B cell (primary cell): Measurements from ENCODE around the gene DPH7. TPM values are rescaled to one million over a fixed set of nuclear protein-coding genes. Genes with fewer than 3 reads are reported as not detected.

ENCODE experiments used
- ATAC-seq: fragments of 200-7000 bp; cut with Tn5 transposase; one replicate; pipeline ENCODE4 v1.10.0; 2021; ENCODE audit warnings: low read depth, mild to moderate bottlenecking, moderate number of reproducible peaks, moderate library complexity
- CTCF ChIA-PET: fragments of 350-600 bp; sonication (Branson Sonifier 250); formaldehyde crosslinking; loops from one replicate; lab custom pipeline; 2021; ENCODE audit warnings: antibody characterized with exemption, inconsistent platforms; lab: Charles Lee
- POLR2A ChIA-PET: fragments of 350-600 bp; sonication (Branson Sonifier 250); formaldehyde crosslinking; loops from one replicate; lab custom pipeline; 2021; ENCODE audit warnings: antibody characterized with exemption; lab: Charles Lee
- DNase-seq: peaks from one replicate; pipeline ENCODE4 v3.0.0; 2013
- H2AFZ ChIP-seq: 2 replicates; pipeline ENCODE4 v1.6.1; 2012; ENCODE audit warnings: mild to moderate bottlenecking, low read depth, low read length; ENCODE audit not compliant: insufficient read depth, poor library complexity, severe bottlenecking
- H3K27ac ChIP-seq, 2 donors: 1 replicate in 1 of 2; 2 replicates in 1 of 2; pipeline ENCODE4 v1.5.1; 2012 to 2013; ENCODE audit warnings: low read length in 2 of 2, mild to moderate bottlenecking in 2 of 2, moderate library complexity in 1 of 2
- H3K27me3 ChIP-seq, 4 experiments: fragments of 200-600 bp in 1 of 4; sonication (generic) in 1 of 4; replicated peaks in 1 of 4; 1 replicate in 2 of 4; 2 replicates in 2 of 4; pipeline versions ENCODE4 v1.6.1 to v1.7.0; 2013 to 2016; ENCODE audit warnings: low read length in 3 of 4, mild to moderate bottlenecking in 2 of 4, mixed read lengths in 1 of 4, moderate library complexity in 1 of 4; ENCODE audit not compliant: insufficient read depth in 4 of 4, control insufficient read depth in 3 of 4; ENCODE audit errors: control extremely low read depth in 1 of 4
- H3K36me3 ChIP-seq, 2 experiments: replicated peaks in 1 of 2; 1 replicate in 1 of 2; 2 replicates in 1 of 2; pipeline versions ENCODE4 v1.6.1 to v1.7.1; 2013; ENCODE audit warnings: low read length in 1 of 2; ENCODE audit not compliant: insufficient read depth in 2 of 2, control insufficient read depth in 1 of 2; ENCODE audit errors: control extremely low read depth in 1 of 2, extremely low read depth in 1 of 2
- H3K4me1 ChIP-seq, 2 donors: fragments of 200-600 bp in 1 of 2; sonication (generic) in 1 of 2; 1 replicate in 1 of 2; 2 replicates in 1 of 2; pipeline versions ENCODE4 v1.5.1 to v1.6.1; 2013 to 2017; ENCODE audit warnings: low read length in 2 of 2; ENCODE audit not compliant: control insufficient read depth in 2 of 2, insufficient read depth in 2 of 2
- H3K4me2 ChIP-seq: replicated peaks from 2 replicates; pipeline ENCODE3; 2012; ENCODE audit warnings: mild to moderate bottlenecking, low read depth, low read length; ENCODE audit not compliant: poor library complexity, severe bottlenecking
- H3K4me3 ChIP-seq, 5 experiments: fragments of 200-600 bp in 1 of 5; sonication (generic) in 1 of 5; 1 replicate in 3 of 5; 2 replicates in 2 of 5; pipeline versions ENCODE4 v1.5.1 to v1.7.0; 2011 to 2016; ENCODE audit warnings: low read length in 4 of 5, mild to moderate bottlenecking in 4 of 5, low read depth in 2 of 5, control low read depth in 1 of 5, moderate library complexity in 1 of 5; ENCODE audit not compliant: insufficient read depth in 1 of 5; ENCODE audit errors: control extremely low read depth in 1 of 5, extremely low read depth in 1 of 5
- H3K79me2 ChIP-seq: fragments of 200-600 bp; sonication (generic); one replicate; pipeline ENCODE4 v1.6.0; 2016; ENCODE audit warnings: low read length; ENCODE audit not compliant: control insufficient read depth, insufficient read depth
- H3K9ac ChIP-seq: fragments of 200-600 bp; sonication (generic); 2 replicates; pipeline ENCODE4 v1.6.1; 2017; ENCODE audit warnings: mild to moderate bottlenecking, low read length, moderate library complexity
- H3K9me3 ChIP-seq, 3 donors: one replicate each; pipeline versions ENCODE4 v1.6.1 to v1.7.1; 2013; ENCODE audit warnings: low read length in 2 of 3; ENCODE audit not compliant: control insufficient read depth in 2 of 3, insufficient read depth in 1 of 3; ENCODE audit errors: control extremely low read depth in 1 of 3
- H4K20me1 ChIP-seq: 2 replicates; pipeline ENCODE4 v1.6.0; 2012; ENCODE audit warnings: mild to moderate bottlenecking, low read length; ENCODE audit not compliant: insufficient read depth, control insufficient read depth, poor library complexity, severe bottlenecking
- H3K27ac Mint-ChIP-seq: one replicate; pipeline ENCODE4 v1.8.0; 2021; ENCODE audit warnings: mixed read lengths
- H3K27me3 Mint-ChIP-seq: one replicate; pipeline ENCODE4 v1.8.0; 2021; ENCODE audit warnings: mixed read lengths
- H3K4me1 Mint-ChIP-seq: one replicate; pipeline ENCODE4 v1.8.0; 2021; ENCODE audit warnings: mixed read lengths
- H3K4me3 Mint-ChIP-seq: one replicate; pipeline ENCODE4 v1.8.0; 2021; ENCODE audit warnings: mixed read lengths
- H3K9me3 Mint-ChIP-seq: one replicate; pipeline ENCODE4 v1.8.0; 2022; ENCODE audit warnings: mixed read lengths; ENCODE audit not compliant: insufficient read depth
- CTCF ChIP-seq: fragments of 200-600 bp; IDR thresholded peaks from one replicate; pipeline ENCODE4 v1.8.0; 2022; ENCODE audit warnings: antibody characterized with exemption, mild to moderate bottlenecking
- EZH2 ChIP-seq: IDR thresholded peaks from 2 replicates; pipeline ENCODE4 v1.6.1; 2012; ENCODE audit warnings: borderline replicate concordance, low read depth, mild to moderate bottlenecking, moderate library complexity, low read length; ENCODE audit not compliant: insufficient read depth, poor library complexity, severe bottlenecking
- WGBS: methylation state at CpG from one replicate; pipeline ENCODE4 v1.1.5; 2013; ENCODE audit warnings: missing lambda C conversion rate; ENCODE audit not compliant: insufficient coverage; 5-methylcytosine and 5-hydroxymethylcytosine counted together
- intact Hi-C: fragments of 100-400 bp; cut with micrococcal nuclease; formaldehyde crosslinking; loops from one replicate; pipeline ENCODE4 v1.10.0; 2022
- polyA plus RNA-seq: library from polyadenylated mRNA; depleted of rRNA; stranded (reverse); fragments of >200 nt; gene quantifications from 2 replicates; pipeline ENCODE4 v1.2.3, GENCODE V29; 2012
- total RNA-seq, 2 donors: library from RNA; stranded (reverse); fragments of 120-200 nt in 1 of 2; gene quantifications; 1 replicate in 1 of 2; 2 replicates in 1 of 2; pipeline versions ENCODE4 v1.2.3 to v1.2.4, GENCODE V29; 2013 to 2022

DPH7 gene
- total and polyA plus RNA-seq, 2 donors (not counting 1 experiment from before 2014, with no cell fraction given), result 64.7 to 93.8 TPM

GRCh38 chr9:137524161-137524980, 54.4 kb downstream of the DPH7 start:
- peaks cover 0 to 4% of the 10 kb centered on the region in 2 donors for H3K4me1 ChIP-seq
- H3K4me3 ChIP-seq, result no peak overlapping the region
- peaks cover 3% of the 10 kb centered on the region for H3K4me1 Mint-ChIP-seq
- no peak overlapping the region for H3K9ac ChIP-seq
- H3K4me2 ChIP-seq, result no peak overlapping the region
- WGBS, result 98% methylated on average over 30 of the region's 33 CpGs
- no peaks in the 10 kb centered on the region for H4K20me1 ChIP-seq
- intact Hi-C loops, result no loop called here
- no peak for TF ChIP-seq EZH2
- TF ChIP-seq CTCF, result no peak
- peaks cover 1 to 3% of the 10 kb centered on the region in 2 experiments for H3K36me3 ChIP-seq
- H3K9me3 Mint-ChIP-seq, result no peaks in the 10 kb centered on the region
- H2AFZ ChIP-seq, result no peak overlapping the region
- ChIA-PET POLR2A (no interaction called here), CTCF (interaction anchor here (0.8 to 1.1 kb wide), 2 partner anchors 100 to 238 kb away, joined by 3 read pairs; no protein-coding TSS in a partner anchor)
- no peaks in the 10 kb centered on the region for H3K9me3 ChIP-seq
- no peak overlapping the region for H3K27ac Mint-ChIP-seq
- DNase-seq (no peak), ATAC-seq (no peak)
- no peaks in the 10 kb centered on the region for H3K79me2 ChIP-seq
- H3K4me3 Mint-ChIP-seq, result no peak overlapping the region
- no peaks in the 10 kb centered on the region for H3K27me3 Mint-ChIP-seq
- H3K27me3 ChIP-seq, result no peaks in the 10 kb centered on the region
- H3K27ac ChIP-seq, result no peak overlapping the region

- H3K36me3 ChIP-seq, result peaks cover 1 to 3% of the 10 kb centered on the region in 2 experiments
- no peaks in the 10 kb centered on the region for H3K27me3 ChIP-seq
- ATAC-seq (no peak), DNase-seq (no peak)
- no peaks in the 10 kb centered on the region for H3K9me3 Mint-ChIP-seq
- 97% methylated on average over 36 of the region's 36 CpGs for WGBS
- H2AFZ ChIP-seq, result no peak overlapping the region
- no peak overlapping the region for H3K9ac ChIP-seq
- intact Hi-C loops, result no loop called here
- H3K27ac ChIP-seq, result no peak overlapping the region
- H3K27me3 Mint-ChIP-seq, result no peaks in the 10 kb centered on the region
- no peak overlapping the region for H3K4me3 Mint-ChIP-seq
- no peaks in the 10 kb centered on the region for H3K79me2 ChIP-seq
- POLR2A ChIA-PET, result no interaction called here
- CTCF ChIA-PET, result interaction anchor here (0.7 kb wide), 1 partner anchor 11 kb away, joined by 4 read pairs; no protein-coding TSS in a partner anchor
- no peaks in the 10 kb centered on the region for H3K9me3 ChIP-seq
- H4K20me1 ChIP-seq, result no peaks in the 10 kb centered on the region
- H3K4me3 ChIP-seq, result no peak overlapping the region
- no peak overlapping the region for H3K27ac Mint-ChIP-seq
- H3K4me2 ChIP-seq, result no peak overlapping the region
- peaks cover 0 to 4% of the 10 kb centered on the region in 2 donors for H3K4me1 ChIP-seq
- no peak for TF ChIP-seq CTCF
- TF ChIP-seq EZH2, result no peak
- H3K4me1 Mint-ChIP-seq, result peaks cover 3% of the 10 kb centered on the region
These were observed 55.8 kb downstream of the DPH7 start for GRCh38 chr9:137522746-137523455.
